Cardiac fibroblast (primary cell): Measurements from ENCODE around the gene EIF4G1.

Experiments used
- DNase-seq, 2 donors: peaks; one replicate each; pipeline versions ENCODE4 v3.0.0 to v3.0.0-alpha.2; 2010; ENCODE audit warnings: low read depth in 2 of 2
- H3K4me3 ChIP-seq, 2 donors: replicated peaks in 1 of 2; 1 replicate in 1 of 2; 2 replicates in 1 of 2; pipeline ENCODE4 v1.5.1; 2011; ENCODE audit warnings: low read depth in 2 of 2, low read length in 2 of 2, mild to moderate bottlenecking in 2 of 2, moderate library complexity in 1 of 2
- CTCF ChIP-seq: IDR thresholded peaks from one replicate; pipeline ENCODE4 v1.5.1; 2011; ENCODE audit warnings: low read depth, mild to moderate bottlenecking, low read length, inconsistent platforms

EIF4G1 gene

GRCh38 chr3:184354121-184354728, 39.8 kb downstream of the EIF4G1 start:
- peak in 1 of 2 donors; percentile 44 for DNase-seq
- TF ChIP-seq CTCF: peak; percentile 86

DNA sequence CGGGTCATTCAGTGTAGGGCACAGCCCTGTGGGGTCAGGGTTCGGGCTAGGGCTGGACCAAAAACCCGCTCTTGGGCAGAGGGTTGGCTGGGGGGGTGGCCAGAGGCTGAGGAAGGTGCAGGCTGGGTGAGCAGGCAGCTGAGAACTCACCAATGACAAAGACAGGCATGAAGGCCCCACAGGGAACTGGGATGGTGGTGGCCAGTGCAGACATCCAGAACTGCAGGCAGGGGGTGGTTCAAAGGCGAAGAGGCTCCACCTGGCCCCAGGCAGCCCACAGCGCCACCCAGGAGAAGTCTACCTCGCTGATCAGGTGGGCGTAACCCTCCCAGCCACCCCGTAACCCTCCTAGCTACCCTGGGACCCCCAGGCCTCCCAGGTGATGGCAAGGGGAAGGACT, 40.3 kb downstream of the EIF4G1 start:
- TF ChIP-seq CTCF: no peak
- H3K4me3 ChIP-seq: no peak overlapping the region
- DNase-seq: no peak

More at GRCh38 chr3:184354121-184354728, 39.8 kb downstream of the EIF4G1 start:
- no peak overlapping the region for H3K4me3 ChIP-seq

DNA sequence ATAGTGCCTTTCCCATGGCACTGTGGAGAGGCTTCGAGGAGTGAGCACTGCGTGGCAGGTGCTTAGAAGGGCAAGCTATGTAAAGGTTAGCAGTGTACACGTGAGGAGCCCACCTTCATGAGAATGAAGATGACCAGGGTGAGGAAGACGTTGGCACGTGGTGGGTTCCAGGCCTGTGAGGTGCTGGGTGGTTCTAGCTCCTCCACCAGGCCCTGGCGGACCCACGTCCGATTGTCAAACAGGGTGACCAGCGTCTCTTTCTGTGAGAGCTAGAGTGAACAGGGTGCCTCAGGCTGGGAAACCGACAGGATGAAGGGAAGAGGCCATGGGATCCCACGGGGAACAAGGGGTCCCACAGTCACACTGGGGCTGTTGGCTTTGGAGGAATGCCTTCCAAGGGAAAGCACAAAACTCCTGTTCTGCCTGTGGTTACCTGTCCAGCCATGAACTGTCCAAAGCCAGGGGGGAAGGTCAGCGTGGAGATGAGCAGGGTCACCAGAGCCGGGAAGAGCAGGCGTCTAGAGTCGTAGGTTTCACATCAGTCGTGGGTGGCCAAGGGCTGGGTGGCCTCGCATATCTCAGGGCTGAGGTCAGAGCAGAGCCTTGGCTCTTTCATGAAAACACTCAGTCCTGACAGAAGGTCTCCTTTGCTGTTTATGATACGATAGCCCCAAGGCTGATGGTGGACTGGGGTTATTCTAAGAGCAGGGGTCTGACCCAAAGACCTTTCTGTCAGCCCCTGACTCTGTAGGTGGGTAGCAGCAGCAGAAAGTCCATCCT, 41.0 kb downstream of the EIF4G1 start:
- no peak for DNase-seq
- no peak overlapping the region for H3K4me3 ChIP-seq
- no peak for TF ChIP-seq CTCF

- DNase-seq: no peak
- H3K4me3 ChIP-seq: no peak overlapping the region
- no peak for TF ChIP-seq CTCF
Measured at GRCh38 chr3:184357248-184358123, 43.1 kb downstream of the EIF4G1 start.

GRCh38 chr3:184358124-184358767, 43.8 kb downstream of the EIF4G1 start:
- no peak for TF ChIP-seq CTCF
- no peak overlapping the region for H3K4me3 ChIP-seq
- no peak for DNase-seq

DNA sequence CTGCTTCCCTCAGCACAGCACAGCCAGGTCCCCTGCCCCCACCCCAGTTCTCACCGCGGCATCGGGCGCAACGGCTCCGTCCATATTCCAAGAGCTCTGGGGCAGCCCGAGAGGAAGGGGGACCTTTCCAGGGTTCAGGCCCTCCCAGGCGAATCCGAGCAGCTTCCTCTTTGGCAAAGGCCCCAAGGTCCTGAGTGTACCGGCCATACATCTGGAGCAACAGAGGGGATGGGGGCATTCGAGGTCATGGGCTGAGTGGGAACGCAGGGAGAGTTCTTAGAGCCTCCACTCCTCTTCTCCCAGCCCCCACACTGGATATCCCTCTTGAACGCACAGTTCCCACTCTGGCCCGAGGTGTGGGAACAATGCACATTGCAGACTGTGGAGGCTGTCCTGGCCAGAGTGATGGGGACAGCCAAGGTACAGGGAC, 44.5 kb downstream of the EIF4G1 start:
- TF ChIP-seq CTCF: no peak
- no peak overlapping the region for H3K4me3 ChIP-seq
- DNase-seq: no peak
